H1 (cell line): ENCODE data around the gene HCAR2. TPM values are rescaled to one million over a fixed set of nuclear protein-coding genes. Genes with fewer than 3 reads are reported as not detected.

ENCODE experiments used
- BACH1 ChIP-seq: IDR thresholded peaks from 2 replicates; pipeline ENCODE4 v1.6.1; 2012; ENCODE audit warnings: low read length, improper control_type of control experiment
- EP300 ChIP-seq, 2 experiments: IDR thresholded peaks; 1 replicate in 1 of 2; 2 replicates in 1 of 2; pipeline ENCODE4 v1.6.1; 2011 to 2012; ENCODE audit warnings: low read depth in 2 of 2, low read length in 2 of 2, mild to moderate bottlenecking in 2 of 2, borderline replicate concordance in 1 of 2, inconsistent platforms in 1 of 2, moderate library complexity in 1 of 2
- EZH2 ChIP-seq: fragments of 200-600 bp; sonication (generic); IDR thresholded peaks from 2 replicates; pipeline ENCODE4 v1.7.1; 2012; ENCODE audit warnings: low read depth, mild to moderate bottlenecking, moderate library complexity, low read length, inconsistent platforms; ENCODE audit not compliant: severe bottlenecking
- GABPA ChIP-seq: IDR thresholded peaks from 2 replicates; pipeline ENCODE4 v1.6.1; 2011; ENCODE audit warnings: mild to moderate bottlenecking, low read length, moderate library complexity, borderline replicate concordance; ENCODE audit not compliant: insufficient read depth
- KDM1A ChIP-seq: fragments of 200-600, 300-600 bp; sonication (generic); IDR thresholded peaks from 2 replicates; pipeline ENCODE4 v1.7.1; 2016; ENCODE audit warnings: mild to moderate bottlenecking, low read length, borderline replicate concordance
- NRF1 ChIP-seq: IDR thresholded peaks from 2 replicates; pipeline ENCODE4 v1.6.1; 2011; ENCODE audit warnings: mild to moderate bottlenecking, low read depth, low read length, improper control_type of control experiment
- PHF8 ChIP-seq: fragments of 200-600 bp; sonication (generic); conservative IDR thresholded peaks from 2 replicates; pipeline ENCODE4 v1.7.1; 2012; ENCODE audit warnings: low read depth, mild to moderate bottlenecking, inconsistent platforms, low read length, moderate library complexity
- POU5F1 ChIP-seq: IDR thresholded peaks from 2 replicates; pipeline ENCODE4 v1.6.1; 2011; ENCODE audit warnings: low read depth, mild to moderate bottlenecking, low read length, moderate library complexity
- SRF ChIP-seq: IDR thresholded peaks from 2 replicates; pipeline ENCODE4 v1.6.1; 2011; ENCODE audit warnings: mild to moderate bottlenecking, low read depth, low read length, moderate library complexity
- TAF7 ChIP-seq: optimal IDR thresholded peaks from 2 replicates; pipeline ENCODE3; 2011; ENCODE audit warnings: low read depth, mild to moderate bottlenecking, inconsistent platforms, low read length, moderate library complexity, borderline replicate concordance
- USF2 ChIP-seq: IDR thresholded peaks from 2 replicates; pipeline ENCODE4 v1.6.1; 2011; ENCODE audit warnings: low read length, improper control_type of control experiment
- YY1 ChIP-seq: IDR thresholded peaks from 2 replicates; pipeline ENCODE4 v1.6.1; 2011; ENCODE audit warnings: low read depth, mild to moderate bottlenecking, low read length
- polyA plus RNA-seq, 7 experiments: library from polyadenylated mRNA; depleted of rRNA in 3 of 7; stranded (reverse) in 5 of 7; unstranded in 2 of 7; fragments of >200 nt in 5 of 7; fragments of 200-250 nt in 2 of 7; gene quantifications; 1 replicate in 5 of 7; 2 replicates in 1 of 7; 4 replicates in 1 of 7; pipeline versions ENCODE4 v1.2.1 to v1.2.3, GENCODE V29; 2011 to 2013; ENCODE audit warnings: missing spikeins in 2 of 7, mixed read lengths in 2 of 7
- total RNA-seq: library from RNA; stranded (reverse); fragmentation: NEBNext Ultra II Directional; extraction: Animal tissue kit (Norgen Biotek cat#: 25700); gene quantifications from 2 replicates; pipeline ENCODE4 v1.2.1, GENCODE V29; 2021

The HCAR2 gene
- total and polyA plus RNA-seq, 2 of the 8 experiments (the other 6 are each of a cell fraction or from before 2014, with no cell fraction given): not detected

DNA sequence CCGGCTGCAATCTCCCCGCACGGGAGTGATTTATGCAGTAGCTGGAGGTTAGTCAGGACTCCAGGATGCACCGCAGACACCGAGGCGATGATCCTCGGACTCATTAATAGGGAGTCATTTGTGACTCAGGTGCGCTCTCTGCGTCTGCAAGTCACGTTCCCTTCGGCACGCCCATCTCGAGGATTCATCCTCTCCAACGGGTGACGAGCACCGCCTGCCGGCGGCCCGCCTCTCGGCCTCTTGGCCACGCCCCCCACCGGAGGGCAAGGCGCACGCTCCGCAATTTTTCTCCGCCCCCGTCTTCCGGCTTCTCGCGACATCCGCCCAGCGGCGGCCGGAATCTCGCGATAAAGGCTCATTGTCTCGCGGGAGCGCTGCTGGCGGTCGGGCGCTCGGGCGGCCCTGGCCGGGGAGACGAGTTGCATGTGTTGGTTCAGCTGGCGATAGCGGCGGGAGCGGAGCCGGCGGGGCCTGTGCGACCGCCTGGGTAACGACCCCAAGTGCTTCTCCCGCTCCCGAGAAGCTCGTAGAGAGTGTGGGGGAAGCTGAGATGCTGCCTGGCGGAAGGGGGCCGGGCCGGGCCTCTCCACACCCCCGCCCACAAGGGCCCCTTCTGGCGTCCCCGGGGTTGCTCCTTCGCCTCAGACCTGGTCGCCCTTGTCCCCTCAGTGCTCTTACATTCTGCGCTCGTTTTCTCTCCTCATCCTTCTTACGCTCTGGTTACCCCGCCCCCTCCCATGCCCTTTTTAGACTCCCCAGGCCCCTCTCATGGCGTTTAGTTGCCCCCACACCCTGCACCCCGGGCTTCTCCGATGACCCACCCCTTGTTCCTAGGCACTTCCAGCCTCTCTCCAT lies 49.5 kb upstream of the HCAR2 start, which contains the start of gene DENR (continued):
- no peak for TF ChIP-seq EZH2
- TF ChIP-seq BACH1: peak; percentile 72; the same call in 1 of the 2 replicates
- TF ChIP-seq KDM1A: no peak
- TF ChIP-seq POU5F1: 0 out of 2 replicates have a peak, but pooled peaks have one; percentile 23
- no peak for TF ChIP-seq GABPA
- peak; percentile 40; the same call in 1 of the 2 replicates for TF ChIP-seq USF2
- peak; percentile 88 for TF ChIP-seq TAF7
- no peak for TF ChIP-seq NRF1
- 0 out of 2 replicates have a peak, but pooled peaks have one; percentile 32 for TF ChIP-seq SRF
- TF ChIP-seq EP300 (IDR thresholded peaks at IDR 0.05; ENCODE audit: borderline replicate concordance in 1 of 2, low read depth in 2 of 2, low read length in 2 of 2): 0 out of 3 replicates have a peak, but pooled peaks of 1 of the 2 experiments have one; percentile 6
- peak; percentile 99 for TF ChIP-seq PHF8
- TF ChIP-seq YY1: peak; percentile 41; the same call in 1 of the 2 replicates
